Stimulated activated CD4-positive, alpha-beta T cell treated with anti-CD3 and anti-CD28 coated beads, Interleukin-1b, Interleukin-23, amount 100 ng/mL, for 4 hours (primary cell): ENCODE data around the gene TM2D1.
"Not testable (repeated sequence)": the region's sequence is repeated elsewhere in the genome, so short reads cannot be mapped to it uniquely, and the experiment has no call there.

ENCODE experiments used
- DNase-seq, 2 donors: peaks; one replicate each; pipeline ENCODE4 v3.0.0-alpha.2; 2020; ENCODE audit warnings: low read depth in 2 of 2

The TM2D1 gene

GRCh38 chr1:61718996-61719663, 5.8 kb downstream of the TM2D1 start:
- DNase-seq, result not testable (repeated sequence)

GRCh38 chr1:61711969-61712368, 13.0 kb downstream of the TM2D1 start:
- DNase-seq, result no peak

- DNase-seq, result not testable (repeated sequence)
These were observed 13.7 kb downstream of the TM2D1 start for GRCh38 chr1:61711257-61711656.

- no peak for DNase-seq
These were observed 15.0 kb downstream of the TM2D1 start for GRCh38 chr1:61709908-61710289.

- DNase-seq, result no peak
These were observed 15.7 kb downstream of the TM2D1 start for GRCh38 chr1:61708953-61709907.

GRCh38 chr1:61699911-61700851, 24.8 kb downstream of the TM2D1 start:
- no peak for DNase-seq

GRCh38 chr1:61692155-61692800, 32.7 kb downstream of the TM2D1 start:
- no peak for DNase-seq

GRCh38 chr1:61687901-61688300, 37.0 kb downstream of the TM2D1 start:
- no peak for DNase-seq

GRCh38 chr1:61682891-61683290, 42.0 kb downstream of the TM2D1 start:
- DNase-seq, result no peak

GRCh38 chr1:61680500-61680899, 44.4 kb downstream of the TM2D1 start:
- no peak for DNase-seq

GRCh38 chr1:61676881-61677280, 48.1 kb downstream of the TM2D1 start:
- DNase-seq, result not testable (repeated sequence)

- DNase-seq, result no peak
These were observed 50.7 kb downstream of the TM2D1 start for GRCh38 chr1:61674221-61674620.

GRCh38 chr1:61672376-61672775, 52.6 kb downstream of the TM2D1 start:
- no peak for DNase-seq

- DNase-seq, result no peak
These were observed 54.5 kb downstream of the TM2D1 start for GRCh38 chr1:61670445-61670844.

GRCh38 chr1:61670016-61670415, 54.9 kb downstream of the TM2D1 start:
- no peak for DNase-seq

GRCh38 chr1:61659061-61659460, 65.9 kb downstream of the TM2D1 start:
- no peak for DNase-seq

- no peak for DNase-seq
These were observed 69.5 kb downstream of the TM2D1 start for GRCh38 chr1:61655453-61655852.

GRCh38 chr1:61654067-61654466, 70.9 kb downstream of the TM2D1 start:
- DNase-seq, result no peak

GRCh38 chr1:61648983-61649742, 75.8 kb downstream of the TM2D1 start:
- DNase-seq, result no peak

- DNase-seq, result no peak
These were observed 77.8 kb downstream of the TM2D1 start for GRCh38 chr1:61647142-61647541.

GRCh38 chr1:61645476-61645875, 79.5 kb downstream of the TM2D1 start:
- no peak for DNase-seq
